ENCODE results near the gene KIF21A. TPM values are rescaled to one million over a fixed set of nuclear protein-coding genes. Genes with fewer than 3 reads are reported as not detected.

Gene KIF21A
- total and polyA plus RNA-seq, 2 of the 13 experiments (the other 11 are each of a cell fraction or from before 2014, with no cell fraction given): 20.6 to 39.7 TPM

DNA sequence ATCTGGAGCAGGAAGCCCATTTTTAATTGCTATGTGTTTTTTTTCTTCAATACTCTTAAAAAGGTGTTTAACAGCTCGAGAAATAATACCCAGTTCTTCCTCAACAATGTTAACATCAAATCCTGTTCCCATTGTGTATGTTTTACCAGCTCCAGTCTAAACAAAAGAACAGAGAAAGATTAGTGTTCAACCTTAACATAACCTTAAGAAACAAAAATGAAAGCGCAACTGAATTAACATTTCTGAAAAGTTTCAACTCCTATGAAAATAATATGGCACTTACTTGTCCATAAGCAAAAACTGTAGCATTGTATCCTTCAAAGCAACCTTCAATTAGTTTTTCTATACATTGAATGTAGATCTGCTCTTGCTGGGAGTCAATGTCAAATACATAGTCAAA is 73.2 kb downstream of the KIF21A start (continued):
- TF ChIP-seq ZNF574 (CRISPR knock-in tag; IDR thresholded peaks at IDR 0.05): no peak
- no peak for TF ChIP-seq KDM3A (CRISPR knock-in tag; IDR thresholded peaks at IDR 0.05; ENCODE audit: low read depth)
- TF ChIP-seq SIN3A (IDR thresholded peaks at IDR 0.05; ENCODE audit: borderline replicate concordance, low read depth, low read length): no peak
- no peak for TF ChIP-seq NFKB2 (CRISPR knock-in tag; IDR thresholded peaks at IDR 0.05; ENCODE audit: borderline replicate concordance)
- no peak for TF ChIP-seq HOXA7 (CRISPR knock-in tag; IDR thresholded peaks at IDR 0.05)
- TF ChIP-seq FOXM1 (CRISPR knock-in tag; IDR thresholded peaks at IDR 0.05): no peak
- TF ChIP-seq SOX13 (IDR thresholded peaks at IDR 0.05): no peak
- TF ChIP-seq SOX13 (CRISPR knock-in tag; conservative IDR thresholded peaks at IDR 0.05 in 1 of 2, IDR thresholded peaks at IDR 0.05 in 1 of 2): no peak

DNA sequence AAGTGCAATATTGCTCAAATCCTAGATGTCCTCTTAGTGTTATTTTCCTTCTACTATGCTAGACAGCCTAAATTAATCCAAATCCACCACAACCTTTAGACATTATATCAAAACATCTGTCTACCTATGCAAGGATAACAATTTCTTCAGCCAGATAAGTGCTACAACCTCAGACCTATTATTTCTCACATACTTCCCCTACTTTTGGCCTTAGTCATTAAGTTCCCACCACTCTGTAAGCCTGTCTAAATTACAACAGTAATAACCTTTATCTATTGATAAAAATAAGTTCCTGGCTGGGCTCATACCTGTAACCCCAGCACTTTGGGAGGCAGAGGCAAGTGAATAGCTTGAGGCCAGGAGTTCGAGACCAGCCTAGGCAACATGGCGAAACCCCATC is 74.0 kb downstream of the KIF21A start:
- DNase-seq (ENCODE audit: low spot score): no peak
- no peak for FAIRE-seq
- Histone ChIP-seq H4K20me1 (ENCODE audit: insufficient read depth, low read length) (no peaks in the 10 kb centered on the region; the same call in 1 of the 2 replicates), H3K36me3 (replicated peaks in 1 of 2; ENCODE audit: control insufficient read depth in 1 of 2, insufficient read depth in 2 of 2, low read length in 2 of 2) (peaks cover 3 to 23% of the 10 kb centered on the region in 2 experiments; a peak in 3 of 5 replicates), H3K4me3 (replicated peaks in 1 of 3; ENCODE audit: insufficient read depth in 1 of 3, low read depth in 2 of 3, low read length in 3 of 3) (no peak overlapping the region), H2AFZ (ENCODE audit: low read length) (no peak overlapping the region), H3K9ac (ENCODE audit: insufficient read depth, low read depth, low read length) (no peak overlapping the region), H3K4me1 (ENCODE audit: insufficient read depth, low read length) (peaks cover 8% of the 10 kb centered on the region), H3K9me3 (ENCODE audit: low read length) (no peaks in the 10 kb centered on the region), H3K27me3 (ENCODE audit: control insufficient read depth in 1 of 2, insufficient read depth in 2 of 2, low read length in 2 of 2) (no peaks in the 10 kb centered on the region), H3K27ac (ENCODE audit: extremely low read length, insufficient read depth, low read length) (no peak overlapping the region), H3K79me2 (ENCODE audit: insufficient read depth, low read length) (no peaks in the 10 kb centered on the region), H3K4me2 (ENCODE audit: low read depth, low read length) (no peak overlapping the region)
- CTCF ChIA-PET (ENCODE audit: low intra/inter-chr PET ratio, low total read pairs): no interaction called here
- ATAC-seq: no peak
- POLR2A ChIA-PET: no interaction called here
- 100% methylated on average over 2 of the region's 2 CpGs for WGBS (ENCODE audit: low lambda C conversion rate)
- intact Hi-C loops (cut with micrococcal nuclease; ENCODE audit: unreplicated experiment): no loop called here
- in situ Hi-C loops (cut with HindIII; ENCODE audit: extremely low pct_ligation_motif_present, low pct_unique_long_range_greater_than_20kb): no loop called here
- BruUV-seq (replicated peaks): no TSS peak
- TF ChIP-seq SPEN (CRISPR knock-in tag; IDR thresholded peaks at IDR 0.05; ENCODE audit: low read depth) (no peak), ZNF253 (CRISPR knock-in tag; IDR thresholded peaks at IDR 0.05; ENCODE audit: borderline replicate concordance) (no peak), ZNF670 (CRISPR knock-in tag; IDR thresholded peaks at IDR 0.05; ENCODE audit: borderline replicate concordance) (no peak), CHD4 (IDR thresholded peaks at IDR 0.05; ENCODE audit: borderline replicate concordance, low read length) (no peak), ZNF343 (CRISPR knock-in tag; IDR thresholded peaks at IDR 0.05) (no peak), PHF21A (CRISPR knock-in tag; IDR thresholded peaks at IDR 0.05) (no peak), ATF7-NPFF (CRISPR knock-in tag; IDR thresholded peaks at IDR 0.05; ENCODE audit: low read depth) (no peak)
- TF ChIP-seq, protein P1, sequence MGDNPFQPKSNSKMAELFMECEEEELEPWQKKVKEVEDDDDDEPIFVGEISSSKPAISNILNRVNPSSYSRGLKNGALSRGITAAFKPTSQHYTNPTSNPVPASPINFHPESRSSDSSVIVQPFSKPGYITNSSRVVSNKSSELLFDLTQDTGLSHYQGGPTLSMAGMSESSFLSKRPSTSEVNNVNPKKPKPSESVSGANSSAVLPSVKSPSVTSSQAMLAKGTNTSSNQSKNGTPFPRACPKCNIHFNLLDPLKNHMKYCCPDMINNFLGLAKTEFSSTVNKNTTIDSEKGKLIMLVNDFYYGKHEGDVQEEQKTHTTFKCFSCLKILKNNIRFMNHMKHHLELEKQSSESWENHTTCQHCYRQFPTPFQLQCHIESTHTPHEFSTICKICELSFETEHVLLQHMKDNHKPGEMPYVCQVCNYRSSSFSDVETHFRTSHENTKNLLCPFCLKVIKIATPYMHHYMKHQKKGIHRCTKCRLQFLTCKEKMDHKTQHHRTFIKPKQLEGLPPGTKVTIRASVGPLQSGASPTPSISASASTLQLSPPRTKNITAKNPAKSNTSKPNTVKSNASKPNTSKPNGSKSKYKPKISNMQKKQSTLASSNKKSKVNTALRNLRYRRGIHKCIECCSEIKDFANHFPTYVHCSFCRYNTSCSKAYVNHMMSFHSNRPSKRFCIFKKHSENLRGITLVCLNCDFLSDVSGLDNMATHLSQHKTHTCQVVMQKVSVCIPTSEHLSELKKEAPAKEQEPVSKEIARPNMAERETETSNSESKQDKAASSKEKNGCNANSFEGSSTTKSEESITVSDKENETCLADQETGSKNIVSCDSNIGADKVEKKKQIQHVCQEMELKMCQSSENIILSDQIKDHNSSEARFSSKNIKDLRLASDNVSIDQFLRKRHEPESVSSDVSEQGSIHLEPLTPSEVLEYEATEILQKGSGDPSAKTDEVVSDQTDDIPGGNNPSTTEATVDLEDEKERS (CRISPR knock-in tag; IDR thresholded peaks at IDR 0.05): no peak
- TF ChIP-seq, protein P2, sequence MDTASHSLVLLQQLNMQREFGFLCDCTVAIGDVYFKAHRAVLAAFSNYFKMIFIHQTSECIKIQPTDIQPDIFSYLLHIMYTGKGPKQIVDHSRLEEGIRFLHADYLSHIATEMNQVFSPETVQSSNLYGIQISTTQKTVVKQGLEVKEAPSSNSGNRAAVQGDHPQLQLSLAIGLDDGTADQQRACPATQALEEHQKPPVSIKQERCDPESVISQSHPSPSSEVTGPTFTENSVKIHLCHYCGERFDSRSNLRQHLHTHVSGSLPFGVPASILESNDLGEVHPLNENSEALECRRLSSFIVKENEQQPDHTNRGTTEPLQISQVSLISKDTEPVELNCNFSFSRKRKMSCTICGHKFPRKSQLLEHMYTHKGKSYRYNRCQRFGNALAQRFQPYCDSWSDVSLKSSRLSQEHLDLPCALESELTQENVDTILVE (CRISPR knock-in tag; IDR thresholded peaks at IDR 0.05): no peak
